ENCODE measurements around the gene HEG1. TPM values are rescaled to one million over a fixed set of nuclear protein-coding genes. Genes with fewer than 3 reads are reported as not detected.

HEG1 gene
- total RNA-seq, 1 experiment from 2014 or later, result 1.2 TPM

GRCh38 chr3:125002414-125003368 lies 53.1 kb downstream of the HEG1 start:
- Histone ChIP-seq H3K4me1 (ENCODE audit: insufficient read depth, low read length) (peaks cover 14% of the 10 kb centered on the region), H3K9ac (ENCODE audit: low read length) (no peak overlapping the region), H3K36me3 (ENCODE audit: low read depth, low read length) (no peaks in the 10 kb centered on the region), H3K9me2 (replicated peaks; ENCODE audit: low read length) (no peaks in the 10 kb centered on the region), H3F3A (ENCODE audit: low read length, unreplicated experiment) (no peaks in the 10 kb centered on the region), H3K9me3 (ENCODE audit: low read length) (no peaks in the 10 kb centered on the region), H3K27ac (ENCODE audit: low read length) (no peak overlapping the region), H3K79me2 (ENCODE audit: low read length) (no peaks in the 10 kb centered on the region), H3K27me3 (ENCODE audit: low read length) (no peaks in the 10 kb centered on the region), H3K4me3 (ENCODE audit: low read length) (no peak overlapping the region), H4K20me1 (ENCODE audit: low read length) (no peaks in the 10 kb centered on the region), H2AFZ (ENCODE audit: low read length) (no peak overlapping the region), H3K4me2 (ENCODE audit: low read length) (no peak overlapping the region)
- TF ChIP-seq EZH2 (IDR thresholded peaks at IDR 0.05; ENCODE audit: low read length, unreplicated experiment) (no peak), CTCF (conservative IDR thresholded peaks at IDR 0.05; ENCODE audit: low read depth, low read length) (no peak), EZH2phosphoT487 (IDR thresholded peaks at IDR 0.05; ENCODE audit: borderline replicate concordance, low read length) (no peak)
- ChIA-PET POLR2A (ENCODE audit: unreplicated experiment) (no interaction called here), CTCF (no interaction called here)
- no TSS peak for BruUV-seq (replicated peaks)
- ATAC-seq (no peak), DNase-seq (no peak)
- intact Hi-C loops (cut with micrococcal nuclease), result no loop called here

- H3K4me3 ChIP-seq (ENCODE audit: low read length), result no peak overlapping the region
Observed at GRCh38 chr3:125001557-125002413, 54.0 kb downstream of the HEG1 start.

More at GRCh38 chr3:125001557-125002413, 54.0 kb downstream of the HEG1 start:
- no TSS peak for BruUV-seq (replicated peaks)
- Histone ChIP-seq H3K9ac (ENCODE audit: low read length) (no peak overlapping the region), H3K36me3 (ENCODE audit: low read depth, low read length) (no peaks in the 10 kb centered on the region), H3K9me2 (replicated peaks; ENCODE audit: low read length) (no peaks in the 10 kb centered on the region), H3K79me2 (ENCODE audit: low read length) (no peaks in the 10 kb centered on the region), H3K9me3 (ENCODE audit: low read length) (no peaks in the 10 kb centered on the region), H4K20me1 (ENCODE audit: low read length) (no peaks in the 10 kb centered on the region), H3F3A (ENCODE audit: low read length, unreplicated experiment) (no peaks in the 10 kb centered on the region), H3K4me1 (ENCODE audit: insufficient read depth, low read length) (peaks cover 14% of the 10 kb centered on the region), H3K27me3 (ENCODE audit: low read length) (no peaks in the 10 kb centered on the region), H3K27ac (ENCODE audit: low read length) (no peak overlapping the region), H2AFZ (ENCODE audit: low read length) (no peak overlapping the region), H3K4me2 (ENCODE audit: low read length) (no peak overlapping the region)
- POLR2A ChIA-PET (ENCODE audit: unreplicated experiment), result no interaction called here
- ATAC-seq (no peak), DNase-seq (no peak)
- intact Hi-C loops (cut with micrococcal nuclease), result no loop called here
- TF ChIP-seq EZH2 (IDR thresholded peaks at IDR 0.05; ENCODE audit: low read length, unreplicated experiment) (no peak), CTCF (conservative IDR thresholded peaks at IDR 0.05; ENCODE audit: low read depth, low read length) (no peak), EZH2phosphoT487 (IDR thresholded peaks at IDR 0.05; ENCODE audit: borderline replicate concordance, low read length) (no peak)
- CTCF ChIA-PET, result no interaction called here
